Activated naive CD8-positive, alpha-beta T cell treated with anti-CD3 and anti-CD28 coated beads, Interleukin-2, amount 50 U/mL, for 24 hours (primary cell): Measurements from ENCODE around the gene GHRL.
"Not testable (repeated sequence)": the region's sequence is repeated elsewhere in the genome, so short reads cannot be mapped to it uniquely, and the experiment has no call there.

Experiments used
- ATAC-seq: fragments of 150-1000 bp; cut with Tn5 transposase; one replicate; pipeline ENCODE4 v1.10.0; 2021
- DNase-seq: peaks from one replicate; pipeline ENCODE4 v3.0.0; 2021
- H3K27ac Mint-ChIP-seq: one replicate; pipeline ENCODE4 v1.8.0; 2021; ENCODE audit warnings: mild to moderate bottlenecking, mixed read lengths
- H3K27me3 Mint-ChIP-seq: one replicate; pipeline ENCODE4 v1.8.0; 2021; ENCODE audit warnings: mixed read lengths
- H3K36me3 Mint-ChIP-seq: one replicate; pipeline ENCODE4 v1.8.0; 2021; ENCODE audit warnings: low read depth, mixed read lengths
- H3K4me1 Mint-ChIP-seq: one replicate; pipeline ENCODE4 v1.8.0; 2021; ENCODE audit warnings: mixed read lengths
- H3K4me3 Mint-ChIP-seq: one replicate; pipeline ENCODE4 v1.8.0; 2021; ENCODE audit warnings: mild to moderate bottlenecking, moderate library complexity, mixed read lengths
- H3K9me3 Mint-ChIP-seq: one replicate; pipeline ENCODE4 v1.8.0; 2021; ENCODE audit warnings: mixed read lengths

GHRL gene

GRCh38 chr3:10281951-10282350, 10.8 kb downstream of the GHRL start:
- H3K27ac Mint-ChIP-seq: peak overlapping the region; percentile 69
- H3K36me3 Mint-ChIP-seq: peaks cover 50% of the 10 kb centered on the region
- H3K4me1 Mint-ChIP-seq: peaks cover 52% of the 10 kb centered on the region

GRCh38 chr3:10280571-10280970, 12.2 kb downstream of the GHRL start:
- ATAC-seq (no peak), DNase-seq (no peak)
- no peak overlapping the region for H3K4me3 Mint-ChIP-seq
- H3K27ac Mint-ChIP-seq: peak overlapping the region; percentile 74
- H3K4me1 Mint-ChIP-seq: peaks cover 52% of the 10 kb centered on the region
- H3K27me3 Mint-ChIP-seq: no peaks in the 10 kb centered on the region
- peaks cover 51% of the 10 kb centered on the region for H3K36me3 Mint-ChIP-seq
- H3K9me3 Mint-ChIP-seq: no peaks in the 10 kb centered on the region

More at GRCh38 chr3:10281951-10282350, 10.8 kb downstream of the GHRL start:
- no peak for DNase-seq
- Mint-ChIP-seq H3K9me3 (no peaks in the 10 kb centered on the region), H3K4me3 (no peak overlapping the region), H3K27me3 (no peaks in the 10 kb centered on the region)
- no peak for ATAC-seq

GRCh38 chr3:10280177-10280529, 12.6 kb downstream of the GHRL start:
- no peak for DNase-seq
- no peaks in the 10 kb centered on the region for H3K27me3 Mint-ChIP-seq
- peak overlapping the region; percentile 74 for H3K27ac Mint-ChIP-seq
- no peaks in the 10 kb centered on the region for H3K9me3 Mint-ChIP-seq
- ATAC-seq: no peak
- peaks cover 55% of the 10 kb centered on the region for H3K36me3 Mint-ChIP-seq
- H3K4me3 Mint-ChIP-seq: no peak overlapping the region
- peaks cover 51% of the 10 kb centered on the region for H3K4me1 Mint-ChIP-seq

- no peaks in the 10 kb centered on the region for H3K9me3 Mint-ChIP-seq
- H3K36me3 Mint-ChIP-seq: peaks cover 52% of the 10 kb centered on the region
Measured at GRCh38 chr3:10279384-10280176, 13.2 kb downstream of the GHRL start.

GRCh38 chr3:10278501-10278900, 14.2 kb downstream of the GHRL start:
- DNase-seq (no peak), ATAC-seq (no peak)
- Mint-ChIP-seq H3K9me3 (no peaks in the 10 kb centered on the region), H3K27me3 (no peaks in the 10 kb centered on the region), H3K27ac (no peak overlapping the region), H3K4me1 (peaks cover 44% of the 10 kb centered on the region), H3K36me3 (peaks cover 53% of the 10 kb centered on the region), H3K4me3 (no peak overlapping the region)

More at GRCh38 chr3:10279384-10280176, 13.2 kb downstream of the GHRL start:
- no peaks in the 10 kb centered on the region for H3K27me3 Mint-ChIP-seq
- no peak overlapping the region for H3K4me3 Mint-ChIP-seq
- H3K4me1 Mint-ChIP-seq: peaks cover 46% of the 10 kb centered on the region
- ATAC-seq (no peak), DNase-seq (no peak)
- H3K27ac Mint-ChIP-seq: peak overlapping the region; percentile 74

GRCh38 chr3:10277115-10277625, 15.6 kb downstream of the GHRL start:
- Mint-ChIP-seq H3K27ac (no peak overlapping the region), H3K36me3 (peaks cover 50% of the 10 kb centered on the region), H3K4me1 (peaks cover 47% of the 10 kb centered on the region), H3K9me3 (no peaks in the 10 kb centered on the region), H3K27me3 (no peaks in the 10 kb centered on the region), H3K4me3 (no peak overlapping the region)
- DNase-seq (no peak), ATAC-seq (no peak)

- H3K27me3 Mint-ChIP-seq: no peaks in the 10 kb centered on the region
- DNase-seq (no peak), ATAC-seq (no peak)
- no peak overlapping the region for H3K4me3 Mint-ChIP-seq
- H3K36me3 Mint-ChIP-seq: peaks cover 50% of the 10 kb centered on the region
- no peaks in the 10 kb centered on the region for H3K9me3 Mint-ChIP-seq
- peaks cover 29% of the 10 kb centered on the region for H3K4me1 Mint-ChIP-seq
- H3K27ac Mint-ChIP-seq: peak overlapping the region; percentile 47
Measured at GRCh38 chr3:10274601-10275000, 18.1 kb downstream of the GHRL start.

- Mint-ChIP-seq H3K4me1 (peaks cover 27% of the 10 kb centered on the region), H3K4me3 (no peak overlapping the region), H3K36me3 (peaks cover 49% of the 10 kb centered on the region), H3K27ac (peak overlapping the region; percentile 47), H3K27me3 (no peaks in the 10 kb centered on the region), H3K9me3 (no peaks in the 10 kb centered on the region)
- DNase-seq: no peak
- ATAC-seq: no peak
Measured at GRCh38 chr3:10273702-10274305, 18.9 kb downstream of the GHRL start.

GRCh38 chr3:10272977-10273376, 19.8 kb downstream of the GHRL start:
- ATAC-seq (no peak), DNase-seq (no peak)
- Mint-ChIP-seq H3K4me1 (peaks cover 29% of the 10 kb centered on the region), H3K4me3 (no peak overlapping the region), H3K27me3 (no peaks in the 10 kb centered on the region), H3K9me3 (no peaks in the 10 kb centered on the region), H3K27ac (peak overlapping the region; percentile 50), H3K36me3 (peaks cover 53% of the 10 kb centered on the region)

- H3K36me3 Mint-ChIP-seq: peaks cover 54% of the 10 kb centered on the region
- not testable (repeated sequence) for H3K27me3 Mint-ChIP-seq, H3K27ac Mint-ChIP-seq, H3K4me3 Mint-ChIP-seq, H3K9me3 Mint-ChIP-seq, DNase-seq, ATAC-seq
- H3K4me1 Mint-ChIP-seq: peaks cover 31% of the 10 kb centered on the region
Measured at GRCh38 chr3:10272476-10272875, 20.3 kb downstream of the GHRL start.

GRCh38 chr3:10269443-10269842, 23.3 kb downstream of the GHRL start:
- ATAC-seq (no peak), DNase-seq (no peak)
- Mint-ChIP-seq H3K36me3 (peaks cover 58% of the 10 kb centered on the region), H3K27me3 (no peaks in the 10 kb centered on the region), H3K4me1 (peaks cover 51% of the 10 kb centered on the region), H3K4me3 (no peak overlapping the region), H3K27ac (no peak overlapping the region), H3K9me3 (no peaks in the 10 kb centered on the region)

- H3K4me1 Mint-ChIP-seq: peaks cover 51% of the 10 kb centered on the region
- H3K9me3 Mint-ChIP-seq: no peaks in the 10 kb centered on the region
- H3K36me3 Mint-ChIP-seq: peaks cover 58% of the 10 kb centered on the region
- H3K27me3 Mint-ChIP-seq: no peaks in the 10 kb centered on the region
- no peak for ATAC-seq
- peak overlapping the region; percentile 42 for H3K27ac Mint-ChIP-seq
- H3K4me3 Mint-ChIP-seq: no peak overlapping the region
- DNase-seq: no peak
Measured at GRCh38 chr3:10268930-10269329, 23.8 kb downstream of the GHRL start.

- Mint-ChIP-seq H3K4me1 (peaks cover 52% of the 10 kb centered on the region), H3K27ac (no peak overlapping the region)
Measured at GRCh38 chr3:10268116-10268515, 24.6 kb downstream of the GHRL start.

GRCh38 chr3:10266936-10267335, 25.8 kb downstream of the GHRL start:
- peaks cover 64% of the 10 kb centered on the region for H3K36me3 Mint-ChIP-seq
- not testable (repeated sequence) for H3K4me3 Mint-ChIP-seq, H3K9me3 Mint-ChIP-seq, DNase-seq, ATAC-seq, H3K27ac Mint-ChIP-seq, H3K27me3 Mint-ChIP-seq
- peaks cover 55% of the 10 kb centered on the region for H3K4me1 Mint-ChIP-seq

More at GRCh38 chr3:10268116-10268515, 24.6 kb downstream of the GHRL start:
- no peaks in the 10 kb centered on the region for H3K9me3 Mint-ChIP-seq
- peaks cover 60% of the 10 kb centered on the region for H3K36me3 Mint-ChIP-seq
- no peak for ATAC-seq
- no peak for DNase-seq
- no peaks in the 10 kb centered on the region for H3K27me3 Mint-ChIP-seq
- no peak overlapping the region for H3K4me3 Mint-ChIP-seq

GRCh38 chr3:10265833-10266232, 26.9 kb downstream of the GHRL start:
- peak overlapping the region; percentile 12 for H3K27ac Mint-ChIP-seq
- H3K4me1 Mint-ChIP-seq: peaks cover 60% of the 10 kb centered on the region
- DNase-seq: no peak
- H3K36me3 Mint-ChIP-seq: peaks cover 63% of the 10 kb centered on the region
- peak overlapping the region; percentile 46 for H3K4me3 Mint-ChIP-seq
- no peaks in the 10 kb centered on the region for H3K27me3 Mint-ChIP-seq
- no peaks in the 10 kb centered on the region for H3K9me3 Mint-ChIP-seq
- no peak for ATAC-seq
